Calu3 (cell line): ENCODE results near the gene CLDN5. TPM values are rescaled to one million over a fixed set of nuclear protein-coding genes. Genes with fewer than 3 reads are reported as not detected.

Experiments used
- BruUV-seq: library from RNA; stranded (reverse); fragments of 400-500 nt; replicated peaks from 2 replicates; lab custom pipeline; 2021; lab: Mats Ljungman, UMichigan
- CTCF ChIA-PET: fragments of 300-600 bp; sonication (Branson Sonifier 250); formaldehyde crosslinking; loops from one replicate; lab custom pipeline; 2022; ENCODE audit warnings: antibody characterized with exemption; lab: Charles Lee
- DNase-seq: peaks from one replicate; pipeline ENCODE4 v3.0.0; 2022
- H3K27ac Mint-ChIP-seq: one replicate; pipeline ENCODE4 v1.8.0; 2022; ENCODE audit warnings: mixed read lengths; ENCODE audit not compliant: unreplicated experiment
- H3K27me3 Mint-ChIP-seq: one replicate; pipeline ENCODE4 v1.8.0; 2022; ENCODE audit warnings: mixed read lengths; ENCODE audit not compliant: unreplicated experiment
- H3K36me3 Mint-ChIP-seq: one replicate; pipeline ENCODE4 v1.8.0; 2022; ENCODE audit warnings: mild to moderate bottlenecking, moderate library complexity, mixed read lengths; ENCODE audit not compliant: insufficient read depth, unreplicated experiment
- H3K4me1 Mint-ChIP-seq: one replicate; pipeline ENCODE4 v1.8.0; 2022; ENCODE audit warnings: mild to moderate bottlenecking, low read depth, mixed read lengths; ENCODE audit not compliant: unreplicated experiment
- H3K4me3 Mint-ChIP-seq: one replicate; pipeline ENCODE4 v1.8.0; 2022; ENCODE audit warnings: mild to moderate bottlenecking, low read depth, moderate library complexity, mixed read lengths; ENCODE audit not compliant: unreplicated experiment
- H3K9me3 Mint-ChIP-seq: one replicate; pipeline ENCODE4 v1.8.0; 2022; ENCODE audit warnings: low read depth, mixed read lengths; ENCODE audit not compliant: unreplicated experiment
- intact Hi-C: fragments of 100-400 bp; cut with micrococcal nuclease; formaldehyde crosslinking; loops from one replicate; pipeline ENCODE4 v1.10.0; 2022; ENCODE audit not compliant: unreplicated experiment
- total RNA-seq: library from RNA; stranded (reverse); gene quantifications from 2 replicates; pipeline ENCODE4 v1.2.3, GENCODE V29; 2022
- TF ChIP-seq, protein P1 (sequence below): fragments of 200-600 bp; IDR thresholded peaks from one replicate; pipeline ENCODE4 v1.8.0; 2022; ENCODE audit warnings: antibody characterized with exemption; ENCODE audit not compliant: unreplicated experiment

Gene CLDN5
- total RNA-seq, 1 experiment from 2014 or later: not detected

DNA sequence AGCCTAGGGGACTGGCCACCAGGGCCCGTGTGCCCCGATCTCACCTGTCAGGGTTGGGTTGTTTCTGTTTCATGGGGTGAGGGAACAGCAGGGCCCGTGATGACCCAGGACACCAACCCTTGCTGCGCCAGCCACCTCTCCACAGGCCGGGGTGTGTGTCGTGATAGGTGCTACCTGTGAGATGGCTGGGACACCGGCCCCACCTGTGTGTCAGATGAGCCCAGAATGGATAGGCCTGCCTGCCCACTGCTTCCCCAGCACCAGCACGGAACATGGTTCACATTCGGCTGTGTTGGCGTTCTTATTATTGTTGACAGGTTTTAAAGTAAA lies 7.1 kb downstream of the CLDN5 start:
- CTCF ChIA-PET: no interaction called here
- Mint-ChIP-seq H3K4me3 (no peak overlapping the region), H3K36me3 (peaks cover 16% of the 10 kb centered on the region), H3K27ac (no peak overlapping the region), H3K4me1 (no peaks in the 10 kb centered on the region), H3K27me3 (no peaks in the 10 kb centered on the region), H3K9me3 (no peaks in the 10 kb centered on the region)
- intact Hi-C loops: no loop called here
- DNase-seq: no peak
- TF ChIP-seq, protein P1, sequence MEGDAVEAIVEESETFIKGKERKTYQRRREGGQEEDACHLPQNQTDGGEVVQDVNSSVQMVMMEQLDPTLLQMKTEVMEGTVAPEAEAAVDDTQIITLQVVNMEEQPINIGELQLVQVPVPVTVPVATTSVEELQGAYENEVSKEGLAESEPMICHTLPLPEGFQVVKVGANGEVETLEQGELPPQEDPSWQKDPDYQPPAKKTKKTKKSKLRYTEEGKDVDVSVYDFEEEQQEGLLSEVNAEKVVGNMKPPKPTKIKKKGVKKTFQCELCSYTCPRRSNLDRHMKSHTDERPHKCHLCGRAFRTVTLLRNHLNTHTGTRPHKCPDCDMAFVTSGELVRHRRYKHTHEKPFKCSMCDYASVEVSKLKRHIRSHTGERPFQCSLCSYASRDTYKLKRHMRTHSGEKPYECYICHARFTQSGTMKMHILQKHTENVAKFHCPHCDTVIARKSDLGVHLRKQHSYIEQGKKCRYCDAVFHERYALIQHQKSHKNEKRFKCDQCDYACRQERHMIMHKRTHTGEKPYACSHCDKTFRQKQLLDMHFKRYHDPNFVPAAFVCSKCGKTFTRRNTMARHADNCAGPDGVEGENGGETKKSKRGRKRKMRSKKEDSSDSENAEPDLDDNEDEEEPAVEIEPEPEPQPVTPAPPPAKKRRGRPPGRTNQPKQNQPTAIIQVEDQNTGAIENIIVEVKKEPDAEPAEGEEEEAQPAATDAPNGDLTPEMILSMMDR: no peak
- no TSS peak for BruUV-seq

DNA sequence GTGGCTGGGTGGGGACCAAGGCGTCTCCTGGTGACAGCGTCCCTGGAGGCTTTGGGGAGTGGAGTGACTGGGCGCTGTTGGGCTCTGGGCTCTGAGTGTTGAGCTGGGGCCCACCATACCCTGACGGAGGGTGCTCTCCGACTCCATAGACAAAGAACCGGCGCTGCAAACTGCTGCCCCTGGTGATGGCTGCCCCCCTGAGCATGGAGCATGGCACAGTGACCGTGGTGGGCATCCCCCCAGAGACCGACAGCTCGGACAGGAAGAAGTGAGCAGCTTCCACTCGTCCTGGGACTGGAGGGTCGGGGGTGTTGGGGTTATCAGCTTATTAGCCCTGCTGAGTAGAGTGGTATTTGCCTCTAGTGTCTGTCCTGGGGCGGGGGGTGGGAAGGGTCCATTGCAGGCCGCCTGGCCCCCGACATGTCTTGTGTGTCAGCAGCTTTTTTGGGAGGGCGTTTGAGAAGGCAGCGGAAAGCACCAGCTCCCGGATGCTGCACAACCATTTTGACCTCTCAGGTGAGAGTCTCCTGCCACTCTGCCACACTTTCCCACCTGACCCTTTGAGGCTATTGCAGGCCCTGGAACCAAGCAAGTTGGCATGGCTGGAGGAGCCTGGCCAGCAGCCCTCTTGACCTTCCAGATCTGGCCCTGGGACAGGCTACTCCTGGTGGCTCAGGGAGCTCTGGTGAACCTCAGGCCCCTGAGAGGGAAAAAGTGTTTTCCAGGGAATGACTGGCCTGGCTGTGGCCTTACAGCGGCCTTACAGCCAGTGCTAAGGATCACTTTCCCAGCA lies 7.6 kb downstream of the CLDN5 start:
- no peaks in the 10 kb centered on the region for H3K4me1 Mint-ChIP-seq
- H3K9me3 Mint-ChIP-seq: no peaks in the 10 kb centered on the region
- CTCF ChIA-PET: interaction anchor here (0.7 kb wide), 1 partner anchor 38 kb away, joined by 3 read pairs; no protein-coding TSS in a partner anchor
- no TSS peak for BruUV-seq
- H3K27ac Mint-ChIP-seq: no peak overlapping the region
- TF ChIP-seq, protein P1: no peak
- no peak overlapping the region for H3K4me3 Mint-ChIP-seq
- no peak for DNase-seq
- H3K27me3 Mint-ChIP-seq: no peaks in the 10 kb centered on the region
- intact Hi-C loops: no loop called here
- peaks cover 18% of the 10 kb centered on the region for H3K36me3 Mint-ChIP-seq

DNA sequence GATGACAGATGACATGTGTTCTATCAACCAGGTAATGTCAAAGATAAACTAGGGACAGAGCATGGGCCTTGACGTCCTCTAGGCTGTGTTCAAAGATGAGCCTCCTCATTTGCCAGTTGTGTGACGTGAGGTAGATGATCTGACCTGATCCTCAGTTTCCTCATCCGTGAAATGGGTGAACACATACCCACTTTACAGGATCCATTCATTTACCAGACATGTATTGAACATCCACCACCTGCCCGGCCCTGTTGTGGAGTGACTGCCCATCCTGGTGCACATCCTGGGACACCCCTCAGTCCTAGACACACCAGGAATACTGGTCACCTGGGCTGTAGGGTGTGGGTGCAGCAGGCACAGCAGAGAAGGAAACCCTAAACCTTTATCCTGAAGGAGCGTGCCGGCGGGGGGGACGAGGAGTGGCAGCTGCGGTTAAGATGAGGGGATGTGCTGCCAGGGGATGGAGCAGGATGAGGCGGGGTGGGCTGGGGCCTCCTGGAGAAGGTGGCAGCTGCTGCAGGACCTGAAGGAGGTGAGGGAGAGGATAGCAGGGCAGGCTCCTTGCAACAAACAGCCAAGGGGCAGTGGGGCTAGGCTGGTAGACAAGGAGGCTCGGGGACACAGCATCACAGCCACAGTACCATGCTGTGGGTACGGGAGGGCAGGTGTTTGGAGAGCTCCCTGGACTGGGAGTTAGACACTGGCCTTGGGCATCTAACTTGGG lies 8.4 kb downstream of the CLDN5 start:
- CTCF ChIA-PET: no interaction called here
- TF ChIP-seq, protein P1: no peak
- no peaks in the 10 kb centered on the region for H3K4me1 Mint-ChIP-seq
- H3K9me3 Mint-ChIP-seq: no peaks in the 10 kb centered on the region
- H3K27me3 Mint-ChIP-seq: no peaks in the 10 kb centered on the region
- intact Hi-C loops: no loop called here
- H3K36me3 Mint-ChIP-seq: peaks cover 21% of the 10 kb centered on the region
- no TSS peak for BruUV-seq
- H3K27ac Mint-ChIP-seq: peak overlapping the region; percentile 31
- no peak for DNase-seq
- H3K4me3 Mint-ChIP-seq: no peak overlapping the region

DNA sequence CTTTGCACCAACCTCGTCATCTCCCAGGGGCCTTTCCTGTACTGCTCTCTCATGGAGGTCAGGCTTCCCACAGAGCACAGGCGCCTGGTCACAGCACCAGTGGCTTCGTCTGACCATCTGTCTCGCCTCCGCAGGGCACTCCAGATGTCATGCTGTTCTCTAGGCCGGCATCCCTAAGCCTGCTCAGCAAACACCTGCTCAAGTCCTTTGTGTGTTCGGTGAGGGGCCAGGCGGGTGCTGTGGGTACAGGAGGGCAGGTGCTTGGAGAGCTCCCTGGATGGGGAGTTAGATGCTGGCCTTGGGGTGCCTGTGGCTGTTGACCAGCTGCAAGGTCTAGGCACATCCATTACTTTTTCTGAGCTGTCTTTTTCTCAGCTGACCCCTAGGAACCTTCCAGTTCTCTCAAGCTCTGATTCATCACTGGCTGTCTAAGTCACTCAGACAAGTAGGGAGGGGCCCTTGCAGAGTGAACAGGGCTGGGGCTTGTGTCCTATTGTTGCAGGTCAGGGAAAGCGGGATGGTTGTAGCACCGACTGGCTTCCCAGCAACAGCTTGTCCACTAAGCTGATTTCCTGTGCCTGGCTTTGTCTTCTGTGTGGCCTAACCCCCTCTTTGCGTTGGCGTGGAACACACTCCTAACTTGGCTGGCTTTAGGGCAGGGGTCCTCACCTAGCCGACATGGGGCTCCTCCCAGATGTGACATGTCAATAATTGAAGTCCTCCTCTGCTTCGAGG lies 9.2 kb downstream of the CLDN5 start:
- CTCF ChIA-PET: no interaction called here

More for the DNA sequence above, 9.2 kb downstream of the CLDN5 start:
- TF ChIP-seq, protein P1: no peak
- BruUV-seq: no TSS peak
- H3K4me1 Mint-ChIP-seq: no peaks in the 10 kb centered on the region
- intact Hi-C loops: no loop called here
- no peak overlapping the region for H3K4me3 Mint-ChIP-seq
- DNase-seq: no peak
- H3K36me3 Mint-ChIP-seq: peaks cover 21% of the 10 kb centered on the region
- H3K9me3 Mint-ChIP-seq: no peaks in the 10 kb centered on the region
- no peaks in the 10 kb centered on the region for H3K27me3 Mint-ChIP-seq
- H3K27ac Mint-ChIP-seq: no peak overlapping the region
